ENCODE measurements around the gene KCNQ5.

KCNQ5 gene

GRCh38 chr6:73157870-73158269 is 536.0 kb downstream of the KCNQ5 start:
- Histone ChIP-seq H3K4me3 (ENCODE audit: insufficient read depth, low read length, poor library complexity, severe bottlenecking) (no peak overlapping the region), H3K27me3 (ENCODE audit: low read length) (no peaks in the 10 kb centered on the region), H3K4me2 (ENCODE audit: low read depth, low read length, poor library complexity, severe bottlenecking) (no peak overlapping the region), H4K20me1 (ENCODE audit: low read depth, low read length) (no peaks in the 10 kb centered on the region), H3K9me3 (ENCODE audit: insufficient read depth, low read length) (no peaks in the 10 kb centered on the region), H3K27ac (ENCODE audit: low read depth, low read length) (no peak overlapping the region), H2AFZ (ENCODE audit: low read depth, low read length, severe bottlenecking) (no peak overlapping the region), H3K9me2 (replicated peaks; ENCODE audit: insufficient read depth, low read length) (no peaks in the 10 kb centered on the region), H3F3A (ENCODE audit: insufficient read depth) (no peaks in the 10 kb centered on the region), H3K9ac (ENCODE audit: low read length) (no peak overlapping the region), H3K36me3 (ENCODE audit: low read length) (peaks cover 3% of the 10 kb centered on the region; the same call in 1 of the 2 replicates), H3K79me2 (ENCODE audit: insufficient read depth, low read length) (no peaks in the 10 kb centered on the region)
- TF ChIP-seq CTCF (IDR thresholded peaks at IDR 0.05; ENCODE audit: insufficient read depth, low read length, poor library complexity, severe bottlenecking) = no peak
- no peak for TF ChIP-seq EZH2phosphoT487 (conservative IDR thresholded peaks at IDR 0.05; ENCODE audit: low read length)

GRCh38 chr6:73169111-73169510 is 547.2 kb downstream of the KCNQ5 start:
- no peak overlapping the region for H3K4me3 ChIP-seq (ENCODE audit: insufficient read depth, low read length, poor library complexity, severe bottlenecking)
- H3K27ac ChIP-seq (ENCODE audit: low read depth, low read length) = no peak overlapping the region
- no peak overlapping the region for H2AFZ ChIP-seq (ENCODE audit: low read depth, low read length, severe bottlenecking)
- no peak overlapping the region for H3K9ac ChIP-seq (ENCODE audit: low read length)
- H4K20me1 ChIP-seq (ENCODE audit: low read depth, low read length) = no peaks in the 10 kb centered on the region
- no peaks in the 10 kb centered on the region for H3K9me2 ChIP-seq (replicated peaks; ENCODE audit: insufficient read depth, low read length)
- no peaks in the 10 kb centered on the region for H3K27me3 ChIP-seq (ENCODE audit: low read length)
- 0 out of 2 replicates have a peak, but pooled peaks cover 3% of the 10 kb centered on the region for H3K36me3 ChIP-seq (ENCODE audit: low read length)
- no peaks in the 10 kb centered on the region for H3K79me2 ChIP-seq (ENCODE audit: insufficient read depth, low read length)
- H3K4me2 ChIP-seq (ENCODE audit: low read depth, low read length, poor library complexity, severe bottlenecking) = no peak overlapping the region
- TF ChIP-seq EZH2phosphoT487 (conservative IDR thresholded peaks at IDR 0.05; ENCODE audit: low read length) (no peak), CTCF (IDR thresholded peaks at IDR 0.05; ENCODE audit: insufficient read depth, low read length, poor library complexity, severe bottlenecking) (no peak)
- H3F3A ChIP-seq (ENCODE audit: insufficient read depth) = no peaks in the 10 kb centered on the region
- H3K9me3 ChIP-seq (ENCODE audit: insufficient read depth, low read length) = no peaks in the 10 kb centered on the region

- no peak for TF ChIP-seq CTCF (IDR thresholded peaks at IDR 0.05; ENCODE audit: insufficient read depth, low read length, poor library complexity, severe bottlenecking)
- no peak for TF ChIP-seq EZH2phosphoT487 (conservative IDR thresholded peaks at IDR 0.05; ENCODE audit: low read length)
- no peaks in the 10 kb centered on the region for H3K9me3 ChIP-seq (ENCODE audit: insufficient read depth, low read length)
- H3F3A ChIP-seq (ENCODE audit: insufficient read depth) = no peaks in the 10 kb centered on the region
- no peak overlapping the region for H3K9ac ChIP-seq (ENCODE audit: low read length)
- H4K20me1 ChIP-seq (ENCODE audit: low read depth, low read length) = no peaks in the 10 kb centered on the region
- no peaks in the 10 kb centered on the region for H3K27me3 ChIP-seq (ENCODE audit: low read length)
- H3K79me2 ChIP-seq (ENCODE audit: insufficient read depth, low read length) = no peaks in the 10 kb centered on the region
- no peak overlapping the region for H3K4me2 ChIP-seq (ENCODE audit: low read depth, low read length, poor library complexity, severe bottlenecking)
- no peak overlapping the region for H3K4me3 ChIP-seq (ENCODE audit: insufficient read depth, low read length, poor library complexity, severe bottlenecking)
- no peak overlapping the region for H3K27ac ChIP-seq (ENCODE audit: low read depth, low read length)
- H3K9me2 ChIP-seq (replicated peaks; ENCODE audit: insufficient read depth, low read length) = no peaks in the 10 kb centered on the region
- H2AFZ ChIP-seq (ENCODE audit: low read depth, low read length, severe bottlenecking) = no peak overlapping the region
- 0 out of 2 replicates have a peak, but pooled peaks cover 3% of the 10 kb centered on the region for H3K36me3 ChIP-seq (ENCODE audit: low read length)
These were observed 547.8 kb downstream of the KCNQ5 start for GRCh38 chr6:73169633-73170032.

All from SU-DHL-6 (cell line).